Measurements from ENCODE around the gene UQCRH. TPM values are rescaled to one million over a fixed set of nuclear protein-coding genes. Genes with fewer than 3 reads are reported as not detected.
"Not testable (repeated sequence)": the region's sequence is repeated elsewhere in the genome, so short reads cannot be mapped to it uniquely, and the experiment has no call there.

Gene UQCRH
- polyA plus RNA-seq, 10 donors = 247 to 353 (median 282) TPM

- DNase-seq = peak in 1 of 3 donors; percentile 40
These were observed 14.9 kb upstream of the UQCRH start for GRCh38 chr1:46288485-46289133.

- no peak for DNase-seq
These were observed 14.4 kb upstream of the UQCRH start for GRCh38 chr1:46289134-46289494.

DNA sequence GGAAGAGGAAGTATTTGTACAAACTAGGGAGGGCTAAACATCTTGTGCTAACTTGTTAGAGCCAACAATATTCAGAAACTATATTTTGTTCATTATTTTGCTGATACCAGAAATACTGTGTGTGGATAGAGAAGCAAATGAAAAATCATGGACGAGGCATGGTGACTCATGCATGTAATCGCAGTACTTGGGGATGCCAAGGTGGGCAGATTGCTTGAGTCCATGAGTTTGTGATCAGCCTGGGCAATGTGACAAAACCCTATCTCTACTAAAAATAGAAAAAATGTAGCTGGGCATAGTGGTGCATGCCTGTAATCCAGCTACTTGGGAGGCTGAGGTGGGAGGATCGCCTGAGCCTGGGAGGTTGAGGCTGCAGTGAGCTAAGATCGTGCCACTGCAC is 13.5 kb upstream of the UQCRH start:
- DNase-seq = no peak

- DNase-seq = no peak
These were observed 8.2 kb upstream of the UQCRH start for GRCh38 chr1:46295306-46295705.

GRCh38 chr1:46298387-46298786 is 5.1 kb upstream of the UQCRH start:
- DNase-seq = no peak

DNA sequence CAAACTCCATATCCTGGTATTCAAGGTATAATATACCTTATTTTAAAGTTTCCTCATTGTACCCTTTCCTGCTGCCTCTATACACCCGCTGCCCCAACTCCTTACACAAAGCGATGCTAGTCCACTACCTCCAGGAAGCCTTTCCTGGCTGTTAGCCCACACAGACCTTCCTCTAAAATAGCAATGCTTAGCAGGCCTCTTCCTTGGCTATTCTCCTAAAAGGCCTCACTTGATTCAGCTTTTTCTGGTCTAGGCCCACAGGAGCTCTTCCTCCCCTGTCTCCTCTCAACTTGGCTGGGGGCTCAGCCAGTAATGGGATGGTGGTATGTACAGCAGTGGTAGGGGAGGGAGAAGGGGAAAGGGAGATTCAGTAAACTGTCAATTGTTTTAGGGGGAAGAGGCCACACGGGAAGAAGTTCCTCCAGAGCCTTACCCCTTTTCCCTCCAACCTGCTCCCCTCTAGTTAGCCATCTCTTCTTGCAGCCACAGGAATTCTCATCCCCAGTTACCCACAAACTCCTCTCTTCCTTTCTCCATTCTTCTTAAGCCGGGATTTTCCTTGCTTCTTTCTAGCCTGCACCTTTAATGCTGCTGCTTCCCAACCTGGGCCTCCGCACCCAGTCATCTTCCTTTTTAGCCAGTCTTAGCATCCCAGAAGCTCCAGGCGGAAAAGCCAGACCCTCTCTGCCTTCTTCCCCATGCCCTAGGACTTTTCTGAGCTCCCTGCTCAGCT is 2.7 kb upstream of the UQCRH start:
- peak in 2 of 3 donors; percentile 64 to 80 for DNase-seq

GRCh38 chr1:46301406-46301807 is 2.1 kb upstream of the UQCRH start:
- DNase-seq = peak in 1 of 3 donors; percentile 10

DNA sequence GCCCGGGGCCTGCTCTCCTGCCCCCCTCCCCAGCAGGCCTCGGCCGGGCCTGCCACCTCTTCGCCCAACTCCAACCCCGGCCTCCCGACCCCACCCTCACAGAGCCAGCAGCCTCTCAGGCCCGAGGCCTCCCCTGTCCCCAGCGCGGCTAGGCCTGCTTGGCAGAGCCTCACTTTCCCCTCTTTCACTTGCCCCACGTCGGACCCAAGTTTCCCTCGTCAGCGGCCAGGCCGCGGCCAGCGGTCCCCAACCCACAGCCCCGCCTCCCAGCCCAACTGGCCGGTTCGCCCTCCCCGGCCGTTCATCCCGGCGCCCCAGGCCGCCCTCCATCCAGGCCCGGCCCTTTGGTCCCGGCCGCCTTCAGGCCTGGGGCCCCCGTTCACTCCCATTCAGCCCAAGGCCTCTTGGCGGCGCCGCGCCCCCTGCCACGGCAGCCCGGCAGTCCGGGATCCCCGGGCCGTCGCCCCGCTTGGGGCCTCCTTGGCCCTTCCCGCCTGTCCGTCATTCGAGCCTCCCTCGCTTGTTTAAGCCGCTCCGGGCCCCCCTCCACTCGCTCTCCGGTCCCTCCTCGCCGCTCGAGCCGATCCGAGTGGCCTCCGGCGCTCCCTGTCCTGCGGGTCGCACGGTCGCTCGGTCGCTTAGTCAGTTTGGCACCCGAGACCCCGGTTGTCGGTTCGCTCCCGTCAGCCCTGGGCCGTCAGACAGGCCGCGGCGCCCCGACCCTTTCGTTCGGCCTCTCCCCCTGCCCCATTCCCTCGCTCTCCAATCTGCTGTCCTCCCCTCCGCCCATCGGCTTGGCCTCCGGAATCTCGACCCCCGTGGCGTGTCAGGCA is 1.5 kb upstream of the UQCRH start:
- peak in 2 of 3 donors; percentile 65 to 90 for DNase-seq

DNA sequence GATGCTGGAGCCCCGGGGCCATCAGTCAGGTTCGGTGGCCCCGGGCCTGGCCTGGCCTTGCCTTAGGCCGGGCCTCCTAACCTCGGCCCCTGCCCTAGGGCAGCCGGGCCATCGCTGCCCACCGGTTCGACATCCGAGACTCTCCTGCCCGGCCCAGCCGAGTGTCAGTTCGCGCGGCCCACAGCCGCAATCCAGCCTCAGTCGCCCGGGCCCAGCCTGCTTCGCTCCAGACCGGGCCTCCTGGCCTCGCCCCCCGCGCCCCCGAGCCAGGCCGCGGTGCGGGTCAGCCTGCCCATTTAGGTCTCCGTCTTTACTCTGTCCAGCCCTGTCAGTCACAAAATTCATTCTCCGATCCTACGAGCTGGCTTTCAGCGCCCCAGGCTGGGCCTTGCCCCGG is 859 bp upstream of the UQCRH start:
- DNase-seq = peak in 1 of 3 donors; percentile 62

GRCh38 chr1:46303872-46304326 is 401 bp downstream of the UQCRH start:
- no peak for DNase-seq

DNA sequence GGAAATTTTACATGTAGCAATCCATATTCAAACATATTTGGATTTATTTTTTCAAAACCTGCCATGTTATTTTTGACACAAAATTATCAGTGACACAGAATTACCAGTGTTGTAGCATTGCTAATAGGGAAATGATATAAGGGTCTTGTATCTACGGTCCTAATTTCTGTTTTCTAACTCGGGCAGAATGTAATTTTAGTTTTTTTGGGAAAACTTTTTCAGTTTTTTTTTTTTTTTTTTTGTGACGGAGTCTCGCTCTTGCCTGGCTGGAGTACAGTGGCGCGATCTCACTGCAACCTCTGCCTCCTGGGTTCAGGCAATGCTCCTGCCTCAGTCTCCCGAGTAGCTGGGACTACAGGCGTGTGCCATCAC is 2.6 kb downstream of the UQCRH start:
- no peak for DNase-seq

DNA sequence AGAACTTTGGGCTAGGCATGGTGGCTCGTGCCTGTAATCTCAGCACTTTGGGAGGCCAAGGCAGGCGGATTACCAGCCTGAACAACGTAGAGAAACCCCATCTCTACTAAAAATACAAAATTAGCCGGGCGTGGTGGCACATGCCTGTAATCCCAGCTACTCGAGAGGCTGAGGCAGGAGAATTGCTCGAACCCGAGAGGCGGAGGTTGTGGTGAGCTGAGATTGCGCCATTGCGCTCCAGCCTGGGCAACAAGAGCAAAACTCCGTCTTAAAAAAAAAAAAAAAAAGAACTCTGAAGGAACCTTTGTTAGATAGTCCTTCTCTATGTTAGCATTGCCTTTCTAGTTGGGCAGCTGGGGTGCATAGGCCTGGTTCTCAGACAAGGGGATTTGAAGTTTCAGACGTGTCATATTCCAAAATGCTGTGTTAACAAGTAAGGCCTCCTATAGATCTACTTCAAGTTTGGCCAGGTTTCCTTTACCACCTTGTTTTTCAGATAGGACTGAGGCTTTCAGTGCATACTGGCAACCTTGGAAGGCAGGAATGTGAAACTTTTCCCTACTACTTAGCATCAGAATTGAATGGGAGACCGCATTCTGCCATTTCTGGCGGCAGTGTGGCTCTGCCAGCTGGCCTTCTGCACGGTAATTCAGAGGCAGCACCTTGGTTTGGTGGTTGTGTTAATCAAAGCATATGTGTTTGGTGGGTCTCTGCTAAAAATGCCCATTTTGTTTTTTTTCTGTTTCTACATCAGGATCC is 6.1 kb downstream of the UQCRH start:
- no peak for DNase-seq

DNA sequence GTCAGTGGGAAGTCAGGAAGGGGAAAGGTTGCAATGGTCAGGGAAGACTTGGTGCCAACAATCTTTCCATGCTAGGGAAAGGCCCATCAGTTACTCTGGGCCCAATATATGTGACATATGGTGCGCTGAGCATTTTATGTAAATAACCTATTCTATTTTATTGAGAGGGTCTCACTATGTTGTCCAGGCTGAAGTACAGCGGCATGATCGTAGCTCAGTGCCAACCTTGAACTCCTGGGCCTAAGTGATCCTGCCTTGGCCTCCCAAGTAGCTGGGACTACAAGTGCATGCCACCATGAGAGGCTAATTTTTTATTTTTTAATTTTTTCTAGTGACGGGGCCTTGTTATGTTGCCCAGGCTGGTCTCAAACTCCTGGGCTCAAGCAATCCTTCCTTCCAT is 6.8 kb downstream of the UQCRH start:
- no peak for DNase-seq

- peak in 1 of 3 donors; percentile 8 for DNase-seq
These were observed 12.3 kb downstream of the UQCRH start for GRCh38 chr1:46315669-46316403.

DNA sequence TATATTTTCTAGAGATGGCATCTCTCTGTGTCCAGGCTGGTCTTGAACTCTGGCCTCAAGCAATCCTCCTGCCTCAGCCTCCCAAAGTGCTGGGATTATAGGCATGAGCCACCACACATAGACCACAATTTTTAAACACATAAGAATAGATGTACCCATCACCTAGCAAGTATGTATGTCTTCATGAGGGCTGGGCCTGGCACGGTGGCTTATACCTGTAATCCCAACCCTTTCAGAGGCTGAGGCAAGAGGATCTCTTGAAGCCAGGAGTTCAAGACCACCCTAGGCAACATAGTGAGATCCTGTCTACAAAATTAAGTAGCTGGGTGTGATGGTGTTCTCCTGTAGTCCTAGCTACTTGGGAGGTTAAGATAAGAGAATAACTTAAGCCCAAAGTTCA is 13.8 kb downstream of the UQCRH start:
- no peak for DNase-seq

DNA sequence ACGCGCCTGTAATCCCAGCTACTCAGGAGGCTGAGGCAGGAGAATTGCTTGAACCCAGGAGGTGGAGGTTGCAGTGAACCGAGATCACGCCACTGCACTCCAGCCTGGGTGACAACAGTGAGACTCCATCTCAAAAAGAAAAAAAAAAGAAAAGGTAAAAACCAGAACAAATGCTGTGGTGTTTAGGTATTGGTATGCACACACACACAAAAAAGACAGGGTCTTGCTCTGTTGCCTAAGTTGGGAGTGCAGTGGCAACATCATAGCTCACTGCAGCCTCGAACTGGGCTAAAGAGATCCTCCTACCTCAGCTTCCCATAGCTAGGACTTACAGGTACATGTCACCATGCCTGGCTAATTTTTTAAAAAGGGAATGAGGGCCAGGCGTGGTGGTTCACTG is 15.8 kb downstream of the UQCRH start:
- DNase-seq = not testable (repeated sequence)

GRCh38 chr1:46319960-46320914 is 16.7 kb downstream of the UQCRH start:
- DNase-seq = not testable (repeated sequence)

- not testable (repeated sequence) for DNase-seq
These were observed 18.7 kb downstream of the UQCRH start for GRCh38 chr1:46322191-46322590.

DNA sequence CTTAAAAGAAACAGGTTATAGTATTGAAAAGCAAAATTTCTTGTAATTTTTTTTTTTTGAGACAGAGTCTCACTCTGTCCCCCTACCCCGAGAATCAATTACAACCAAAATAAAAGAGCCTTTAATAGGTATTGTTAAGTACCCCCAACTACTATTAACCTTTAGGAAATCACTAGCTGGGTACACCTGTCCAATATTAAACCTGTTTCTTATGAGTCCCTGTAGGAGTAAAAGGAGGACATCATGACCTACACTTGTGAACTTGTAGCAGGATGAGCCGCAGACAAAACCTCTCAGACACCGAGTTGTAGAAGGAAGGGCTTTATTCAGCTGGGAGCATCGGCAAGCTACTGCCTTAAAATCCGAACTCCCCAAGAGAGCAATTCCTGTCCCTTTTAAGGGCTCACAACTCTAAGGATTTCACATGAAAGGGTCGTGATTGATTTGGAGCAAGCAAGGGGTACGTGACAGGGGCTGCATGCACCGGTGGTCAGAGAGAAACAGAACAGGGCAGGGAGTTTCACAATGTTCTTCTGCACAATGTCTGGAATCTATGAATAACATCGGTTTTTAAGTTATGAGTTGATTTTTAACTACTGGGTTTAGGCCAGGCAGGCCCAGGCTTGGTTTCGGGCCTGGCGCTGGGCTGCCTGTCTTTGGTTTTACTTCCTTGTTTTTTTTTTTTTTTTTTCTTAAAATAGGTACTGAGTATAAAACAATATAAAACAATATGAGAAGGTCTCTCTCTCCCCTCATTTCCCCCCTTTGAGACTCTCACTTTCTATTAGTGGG is 22.0 kb downstream of the UQCRH start:
- not testable (repeated sequence) for DNase-seq
